HCT116 (cell line): ENCODE measurements around the gene OPRL1.

Experiments used
- ATF3 ChIP-seq: IDR thresholded peaks from 2 replicates; pipeline ENCODE4 v1.6.1; 2012
- CBX3 ChIP-seq: IDR thresholded peaks from 2 replicates; pipeline ENCODE4 v1.6.1; 2012; ENCODE audit warnings: low read depth
- CEBPB ChIP-seq: IDR thresholded peaks from 2 replicates; pipeline ENCODE4 v1.6.1; 2012; ENCODE audit warnings: low read depth
- CTCF ChIP-seq, 3 experiments: fragments of 200-600 bp in 1 of 3; sonication (generic) in 1 of 3; IDR thresholded peaks in 2 of 3; conservative IDR thresholded peaks in 1 of 3; 2 replicates each; pipeline ENCODE4 v1.5.1; 2012 to 2017; ENCODE audit warnings: low read depth in 2 of 3, low read length in 2 of 3, antibody characterized with exemption in 1 of 3, borderline replicate concordance in 1 of 3, control low read depth in 1 of 3, mild to moderate bottlenecking in 1 of 3, mixed read lengths in 1 of 3, mixed run types in 1 of 3, moderate library complexity in 1 of 3; ENCODE audit not compliant: insufficient read depth in 1 of 3
- EZH2 ChIP-seq: fragments of 200-600 bp; sonication (generic); IDR thresholded peaks from 2 replicates; pipeline ENCODE4 v1.6.1; 2017; ENCODE audit warnings: antibody characterized with exemption, mixed run types
- FOSL1 ChIP-seq: IDR thresholded peaks from 2 replicates; pipeline ENCODE4 v1.6.1; 2012; ENCODE audit warnings: low read depth
- JUND ChIP-seq: IDR thresholded peaks from 2 replicates; pipeline ENCODE4 v1.6.1; 2012
- MAX ChIP-seq: IDR thresholded peaks from 2 replicates; pipeline ENCODE4 v1.6.1; 2012
- POLR2A ChIP-seq: IDR thresholded peaks from 2 replicates; pipeline ENCODE4 v1.7.0; 2011; ENCODE audit warnings: borderline replicate concordance; ENCODE audit not compliant: insufficient read depth, insufficient read length; ENCODE audit errors: extremely low read depth
- POLR2AphosphoS5 ChIP-seq: IDR thresholded peaks from 2 replicates; pipeline ENCODE4 v1.6.1; 2011; ENCODE audit warnings: mild to moderate bottlenecking, low read depth, low read length, moderate library complexity
- REST ChIP-seq: IDR thresholded peaks from 2 replicates; pipeline ENCODE4 v1.6.1; 2012; ENCODE audit warnings: low read depth
- ZBTB33 ChIP-seq: IDR thresholded peaks from 2 replicates; pipeline ENCODE4 v1.6.1; 2011; ENCODE audit warnings: mild to moderate bottlenecking, low read length, moderate library complexity; ENCODE audit not compliant: insufficient replicate concordance; ENCODE audit errors: extremely low read depth

- TF ChIP-seq ATF3 (no peak), EZH2 (no peak), REST (no peak), CEBPB (no peak), POLR2AphosphoS5 (no peak), CTCF (IDR thresholded peaks at IDR 0.05 in 2 of 3, conservative IDR thresholded peaks at IDR 0.05 in 1 of 3; ENCODE audit: borderline replicate concordance in 1 of 3, insufficient read depth in 1 of 3, low read depth in 2 of 3, low read length in 2 of 3) (no peak), MAX (no peak), ZBTB33 (no peak), POLR2A (no peak), CBX3 (no peak), FOSL1 (no peak), JUND (no peak)
Observed at GRCh38 chr20:64052326-64052722, 27.6 kb upstream of the OPRL1 start.
